ENCODE data around the gene RNF157. TPM values are rescaled to one million over a fixed set of nuclear protein-coding genes. Genes with fewer than 3 reads are reported as not detected.
A peak's percentile ranks its signal among the peaks of the same experiment; 100 is the strongest.

RNF157 gene
- total and polyA plus RNA-seq, 9 of the 15 experiments (the other 6 are each of a cell fraction or from before 2014, with no cell fraction given) = 8.1 to 31.7 (median 20.8) TPM

DNA sequence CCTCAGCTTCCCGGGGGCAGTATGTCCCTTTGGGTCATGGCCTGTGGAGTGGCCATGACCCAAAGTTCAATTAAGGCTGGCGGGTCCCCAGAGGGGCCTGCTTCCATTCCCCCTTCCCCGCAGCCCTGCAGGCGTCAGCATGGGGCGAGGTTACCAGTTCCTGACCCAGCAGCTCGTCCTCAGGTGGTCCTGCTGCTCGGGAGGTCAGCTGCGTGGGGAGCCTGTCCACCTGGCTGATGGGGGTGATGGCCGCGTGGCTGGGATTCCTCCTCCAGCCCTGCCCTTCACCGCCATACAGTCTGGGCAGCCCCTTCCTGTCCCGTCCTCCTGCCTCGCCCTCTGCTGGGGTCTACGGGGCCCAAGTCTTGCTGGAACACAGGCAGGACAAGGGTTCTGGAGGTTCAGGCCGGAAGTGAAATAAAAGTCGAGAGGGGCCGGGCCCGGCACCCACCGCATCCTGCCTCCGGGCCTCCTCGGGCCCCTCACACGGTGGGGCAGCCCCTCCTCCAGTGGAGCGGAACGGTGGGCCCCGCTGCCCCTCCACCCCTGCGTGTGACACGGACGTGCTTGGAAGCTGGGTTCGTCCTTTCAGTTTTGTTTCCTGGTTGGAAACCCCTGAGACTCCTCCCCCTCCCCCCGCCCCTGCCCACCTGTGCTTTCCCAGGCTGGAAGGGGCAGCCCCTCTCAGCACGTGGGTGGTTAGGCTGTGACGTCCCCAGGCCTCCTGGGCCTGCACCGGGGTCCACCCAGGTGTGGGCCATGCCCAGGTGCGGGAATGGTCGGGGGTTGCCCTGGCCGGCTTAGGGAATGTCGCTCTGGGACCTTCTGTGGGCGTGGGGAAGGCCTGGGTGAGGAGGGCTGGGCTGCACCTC is 31.6 kb upstream of the RNF157 start (continued):
- TF ChIP-seq ERF (CRISPR knock-in tag; IDR thresholded peaks at IDR 0.05) (peak; percentile 32; the same call in 1 of the 2 replicates), HNRNPLL (IDR thresholded peaks at IDR 0.05; ENCODE audit: low read depth, low read length, poor library complexity, severe bottlenecking) (peak; percentile 16), ILF3 (IDR thresholded peaks at IDR 0.05; ENCODE audit: borderline replicate concordance) (peak; percentile 40; the same call in 1 of the 2 replicates), MTA3 (IDR thresholded peaks at IDR 0.05; ENCODE audit: borderline replicate concordance) (0 out of 2 replicates have a peak, but pooled peaks have one; percentile 38), POLR2B (IDR thresholded peaks at IDR 0.05; ENCODE audit: low read depth, partially characterized antibody) (peak; percentile 84), L3MBTL2 (IDR thresholded peaks at IDR 0.05) (no peak), KDM1A (IDR thresholded peaks at IDR 0.05) (peak in 1 of 2 experiments; percentile 16; a peak in 1 of 4 replicates), TEAD1 (CRISPR knock-in tag; IDR thresholded peaks at IDR 0.05) (0 out of 4 replicates have a peak, but pooled peaks of 1 of the 2 experiments have one; percentile 12), SUPT5H (IDR thresholded peaks at IDR 0.05) (peak; percentile 70), KDM5B (IDR thresholded peaks at IDR 0.05; ENCODE audit: insufficient replicate concordance, low read depth, low read length) (peak; percentile 14), ZNF717 (CRISPR knock-in tag; IDR thresholded peaks at IDR 0.05) (peak; percentile 41; the same call in 1 of the 2 replicates), NONO (IDR thresholded peaks at IDR 0.05; ENCODE audit: low read depth in 2 of 2, low read length in 1 of 2) (peak in 1 of 2 experiments; percentile 61; a peak in 1 of 4 replicates), ZBTB7A (IDR thresholded peaks at IDR 0.05; ENCODE audit: borderline replicate concordance, control insufficient read depth, low read depth, low read length) (peak; percentile 52), RBM22 (IDR thresholded peaks at IDR 0.05; ENCODE audit: low read depth, low read length, poor library complexity, severe bottlenecking) (peak; percentile 99), ATF1 (CRISPR knock-in tag; IDR thresholded peaks at IDR 0.05) (no peak), ATF1 (tag; IDR thresholded peaks at IDR 0.05) (no peak), POLR2AphosphoS2 (IDR thresholded peaks at IDR 0.05; ENCODE audit: low read length) (peak; percentile 90), POLR2AphosphoS5 (IDR thresholded peaks at IDR 0.05; ENCODE audit: control insufficient read depth, insufficient read depth, low read depth, low read length) (peak; percentile 52)
- TF ChIP-seq, protein P1, sequence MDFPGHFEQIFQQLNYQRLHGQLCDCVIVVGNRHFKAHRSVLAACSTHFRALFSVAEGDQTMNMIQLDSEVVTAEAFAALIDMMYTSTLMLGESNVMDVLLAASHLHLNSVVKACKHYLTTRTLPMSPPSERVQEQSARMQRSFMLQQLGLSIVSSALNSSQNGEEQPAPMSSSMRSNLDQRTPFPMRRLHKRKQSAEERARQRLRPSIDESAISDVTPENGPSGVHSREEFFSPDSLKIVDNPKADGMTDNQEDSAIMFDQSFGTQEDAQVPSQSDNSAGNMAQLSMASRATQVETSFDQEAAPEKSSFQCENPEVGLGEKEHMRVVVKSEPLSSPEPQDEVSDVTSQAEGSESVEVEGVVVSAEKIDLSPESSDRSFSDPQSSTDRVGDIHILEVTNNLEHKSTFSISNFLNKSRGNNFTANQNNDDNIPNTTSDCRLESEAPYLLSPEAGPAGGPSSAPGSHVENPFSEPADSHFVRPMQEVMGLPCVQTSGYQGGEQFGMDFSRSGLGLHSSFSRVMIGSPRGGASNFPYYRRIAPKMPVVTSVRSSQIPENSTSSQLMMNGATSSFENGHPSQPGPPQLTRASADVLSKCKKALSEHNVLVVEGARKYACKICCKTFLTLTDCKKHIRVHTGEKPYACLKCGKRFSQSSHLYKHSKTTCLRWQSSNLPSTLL (IDR thresholded peaks at IDR 0.05) = no peak
- TF ChIP-seq, protein P2, sequence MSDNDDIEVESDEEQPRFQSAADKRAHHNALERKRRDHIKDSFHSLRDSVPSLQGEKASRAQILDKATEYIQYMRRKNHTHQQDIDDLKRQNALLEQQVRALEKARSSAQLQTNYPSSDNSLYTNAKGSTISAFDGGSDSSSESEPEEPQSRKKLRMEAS (CRISPR knock-in tag; IDR thresholded peaks at IDR 0.05) = peak; percentile 15; the same call in 1 of the 2 replicates
